Forelimb muscle (tissue), 1 donor: ENCODE results near the gene TMX4. TPM values are rescaled to one million over a fixed set of nuclear protein-coding genes. Genes with fewer than 3 reads are reported as not detected.
A peak's percentile ranks its signal among the peaks of the same experiment; 100 is the strongest.
"Not testable (repeated sequence)": the region's sequence is repeated elsewhere in the genome, so short reads cannot be mapped to it uniquely, and the experiment has no call there.

Experiments
- DNase-seq: peaks from one replicate; pipeline ENCODE4 v3.0.0-alpha.2; 2013; ENCODE audit warnings: low read depth
- polyA plus RNA-seq: library from polyadenylated mRNA; unstranded; fragments of 120-200 nt; gene quantifications from one replicate; pipeline ENCODE4 v1.2.1, GENCODE V29; 2013; ENCODE audit not compliant: insufficient read length

Gene TMX4
- polyA plus RNA-seq, result 19.6 TPM

- peak; percentile 63 for DNase-seq
These were observed at the start of gene TMX4 for GRCh38 chr20:8019246-8019997. TSS of gene TMX4 (minus strand) at chr20:8019761. CDS start at chr20:8019613, 148 bp downstream.

GRCh38 chr20:8067082-8067481 is 47.5 kb upstream of the TMX4 start:
- no peak for DNase-seq

- DNase-seq, result no peak
These were observed 47.1 kb upstream of the TMX4 start for GRCh38 chr20:8066662-8067061.

- no peak for DNase-seq
These were observed 46.1 kb upstream of the TMX4 start for GRCh38 chr20:8065691-8066090.

- no peak for DNase-seq
These were observed 43.2 kb upstream of the TMX4 start for GRCh38 chr20:8062756-8063155.

- no peak for DNase-seq
These were observed 42.4 kb upstream of the TMX4 start for GRCh38 chr20:8061861-8062518.

- DNase-seq, result no peak
These were observed 41.4 kb upstream of the TMX4 start for GRCh38 chr20:8060977-8061376.

GRCh38 chr20:8057871-8058270 is 38.3 kb upstream of the TMX4 start:
- no peak for DNase-seq

GRCh38 chr20:8055096-8055495 is 35.5 kb upstream of the TMX4 start:
- no peak for DNase-seq

- no peak for DNase-seq
These were observed 30.7 kb upstream of the TMX4 start for GRCh38 chr20:8050157-8050837.

- no peak for DNase-seq
These were observed 29.7 kb upstream of the TMX4 start for GRCh38 chr20:8049310-8049709.

- DNase-seq, result no peak
These were observed 26.4 kb upstream of the TMX4 start for GRCh38 chr20:8045946-8046345.

GRCh38 chr20:8043687-8044282 is 24.2 kb upstream of the TMX4 start:
- DNase-seq, result peak; percentile 48

- DNase-seq, result no peak
These were observed 19.5 kb upstream of the TMX4 start for GRCh38 chr20:8039042-8039441.

- DNase-seq, result no peak
These were observed 17.2 kb upstream of the TMX4 start for GRCh38 chr20:8036771-8037170.

- no peak for DNase-seq
These were observed 13.7 kb upstream of the TMX4 start for GRCh38 chr20:8033151-8033841.

GRCh38 chr20:8032499-8032898 is 12.9 kb upstream of the TMX4 start:
- no peak for DNase-seq

GRCh38 chr20:8031539-8031938 is 12.0 kb upstream of the TMX4 start:
- not testable (repeated sequence) for DNase-seq

GRCh38 chr20:8021541-8022269 is 2.1 kb upstream of the TMX4 start:
- no peak for DNase-seq

- no peak for DNase-seq
These were observed 936 bp upstream of the TMX4 start for GRCh38 chr20:8020314-8021079.

- no peak for DNase-seq
These were observed 362 bp upstream of the TMX4 start for GRCh38 chr20:8019998-8020247.
